Caco-2 (cell line): ENCODE measurements around the gene NEURL4. TPM values are rescaled to one million over a fixed set of nuclear protein-coding genes. Genes with fewer than 3 reads are reported as not detected.

Experiments used
- BruUV-seq: library from RNA; stranded (reverse); fragments of 400-500 nt; replicated peaks from 2 replicates; lab custom pipeline; 2021; lab: Mats Ljungman, UMichigan
- CTCF ChIA-PET: fragments of 300-600 bp; sonication (Branson Sonifier 250); formaldehyde crosslinking; loops from one replicate; lab custom pipeline; 2022; ENCODE audit warnings: antibody characterized with exemption; lab: Charles Lee
- POLR2A ChIA-PET: fragments of 300-600 bp; sonication (Branson Sonifier 250); formaldehyde crosslinking; loops from one replicate; lab custom pipeline; 2022; ENCODE audit warnings: antibody characterized with exemption; lab: Charles Lee
- DNase-seq, 2 experiments: peaks; one replicate each; pipeline versions ENCODE4 v3.0.0 to v3.0.0-alpha.2; 2020 to 2022
- H3K27me3 ChIP-seq: replicated peaks from 2 replicates; pipeline ENCODE4 v1.6.0; 2011; ENCODE audit warnings: low read length; ENCODE audit not compliant: control insufficient read depth, insufficient read depth
- H3K36me3 ChIP-seq: 2 replicates; pipeline ENCODE4 v1.5.1; 2011; ENCODE audit warnings: low read length; ENCODE audit not compliant: control insufficient read depth, insufficient read depth
- H3K4me1 ChIP-seq: fragments of 250-450 bp; sonication (Bioruptor Pico); 2 replicates; pipeline ENCODE4 v1.5.1; 2020; ENCODE audit warnings: mild to moderate bottlenecking
- H3K4me3 ChIP-seq: 2 replicates; pipeline ENCODE4 v1.5.1; 2011; ENCODE audit warnings: low read depth, mild to moderate bottlenecking, control low read depth, low read length
- H3K9me3 ChIP-seq: fragments of 250-450 bp; sonication (Bioruptor Pico); 2 replicates; pipeline ENCODE4 v1.5.1; 2020; ENCODE audit warnings: mild to moderate bottlenecking, moderate library complexity
- H3K27ac Mint-ChIP-seq: one replicate; pipeline ENCODE4 v1.8.0; 2022; ENCODE audit warnings: mixed read lengths; ENCODE audit not compliant: unreplicated experiment
- H3K27me3 Mint-ChIP-seq: one replicate; pipeline ENCODE4 v1.8.0; 2022; ENCODE audit warnings: mixed read lengths; ENCODE audit not compliant: insufficient read depth, unreplicated experiment
- H3K36me3 Mint-ChIP-seq: one replicate; pipeline ENCODE4 v1.8.0; 2022; ENCODE audit warnings: mild to moderate bottlenecking, mixed read lengths; ENCODE audit not compliant: insufficient read depth, unreplicated experiment
- H3K4me1 Mint-ChIP-seq: one replicate; pipeline ENCODE4 v1.8.0; 2022; ENCODE audit warnings: low read depth, mixed read lengths; ENCODE audit not compliant: unreplicated experiment
- H3K4me3 Mint-ChIP-seq: one replicate; pipeline ENCODE4 v1.8.0; 2022; ENCODE audit warnings: mild to moderate bottlenecking, moderate library complexity, mixed read lengths; ENCODE audit not compliant: unreplicated experiment
- H3K9me3 Mint-ChIP-seq: one replicate; pipeline ENCODE4 v1.8.0; 2022; ENCODE audit warnings: mixed read lengths; ENCODE audit not compliant: unreplicated experiment
- CTCF ChIP-seq, 2 experiments: fragments of 200-600 bp in 1 of 2; IDR thresholded peaks; 1 replicate in 1 of 2; 2 replicates in 1 of 2; pipeline versions ENCODE4 v1.5.1 to v1.8.0; 2011 to 2022; ENCODE audit warnings: antibody characterized with exemption in 1 of 2, control low read depth in 1 of 2, inconsistent platforms in 1 of 2, low read depth in 1 of 2, low read length in 1 of 2, mild to moderate bottlenecking in 1 of 2, moderate library complexity in 1 of 2; ENCODE audit not compliant: insufficient read depth in 1 of 2, severe bottlenecking in 1 of 2, unreplicated experiment in 1 of 2
- intact Hi-C: fragments of 100-400 bp; cut with micrococcal nuclease; formaldehyde crosslinking; loops from one replicate; pipeline ENCODE4 v1.10.0; 2022; ENCODE audit not compliant: unreplicated experiment
- total RNA-seq: library from RNA; stranded (reverse); gene quantifications from 2 replicates; pipeline ENCODE4 v1.2.3, GENCODE V29; 2022

NEURL4 gene
- total RNA-seq, 1 experiment from 2014 or later: 31.1 TPM

GRCh38 chr17:7313890-7314718, 15.0 kb downstream of the NEURL4 start:
- Mint-ChIP-seq H3K36me3 (peaks cover 58% of the 10 kb centered on the region), H3K27me3 (no peaks in the 10 kb centered on the region), H3K27ac (peak overlapping the region; percentile 21), H3K4me3 (peak overlapping the region; percentile 82), H3K4me1 (peaks cover 23% of the 10 kb centered on the region), H3K9me3 (no peaks in the 10 kb centered on the region)
- TSS peak; percentile 76 for BruUV-seq
- Histone ChIP-seq H3K27me3 (no peaks in the 10 kb centered on the region), H3K4me3 (peak overlapping the region; percentile 82), H3K4me1 (peaks cover 4% of the 10 kb centered on the region; the same call in 1 of the 2 replicates), H3K9me3 (no peaks in the 10 kb centered on the region), H3K36me3 (peaks cover 5% of the 10 kb centered on the region)
- ChIA-PET CTCF (interaction anchor here (0.9 kb wide), 1 partner anchor 16 kb away, joined by 3 read pairs; no protein-coding TSS in a partner anchor), POLR2A (interaction anchor here (0.6 to 1.1 kb wide), 2 partner anchors 15 to 31 kb away, joined by 3 to 7 read pairs (median 3); partner anchors contain the start of gene NEURL4)
- no peak for DNase-seq
- TF ChIP-seq CTCF (IDR thresholded peaks at IDR 0.05; ENCODE audit: insufficient read depth in 1 of 2, low read depth in 1 of 2, low read length in 1 of 2, severe bottlenecking in 1 of 2, unreplicated experiment in 1 of 2): no peak
- intact Hi-C loops: loop anchor here (2.0 kb wide), 1 partner anchor 15 kb away; the partner anchor contains the start of gene NEURL4

- BruUV-seq: no TSS peak
Measured at GRCh38 chr17:7313088-7313889, 15.8 kb downstream of the NEURL4 start.

More at GRCh38 chr17:7313088-7313889, 15.8 kb downstream of the NEURL4 start:
- CTCF ChIA-PET: interaction anchor here (0.9 kb wide), 1 partner anchor 17 kb away, joined by 3 read pairs; no protein-coding TSS in a partner anchor
- no peak for DNase-seq
- Mint-ChIP-seq H3K4me3 (peak overlapping the region; percentile 82), H3K27ac (peak overlapping the region; percentile 21), H3K36me3 (peaks cover 66% of the 10 kb centered on the region), H3K27me3 (no peaks in the 10 kb centered on the region), H3K4me1 (peaks cover 23% of the 10 kb centered on the region), H3K9me3 (no peaks in the 10 kb centered on the region)
- H3K9me3 ChIP-seq: no peaks in the 10 kb centered on the region
- H3K4me3 ChIP-seq: no peak overlapping the region; the same call in 1 of the 2 replicates
- H3K27me3 ChIP-seq: no peaks in the 10 kb centered on the region
- POLR2A ChIA-PET: interaction anchor here (1.0 to 1.1 kb wide), 2 partner anchors 16 to 30 kb away, joined by 3 to 7 read pairs; partner anchors contain the start of gene NEURL4
- peaks cover 5% of the 10 kb centered on the region for H3K36me3 ChIP-seq
- intact Hi-C loops: no loop called here
- H3K4me1 ChIP-seq: peaks cover 4% of the 10 kb centered on the region; the same call in 1 of the 2 replicates
- TF ChIP-seq CTCF (IDR thresholded peaks at IDR 0.05; ENCODE audit: insufficient read depth in 1 of 2, low read depth in 1 of 2, low read length in 1 of 2, severe bottlenecking in 1 of 2, unreplicated experiment in 1 of 2): peak in 1 of 2 experiments; percentile 4
